Sigmoid colon (tissue), 7 donors: ENCODE data around the gene TRUB2. TPM values are rescaled to one million over a fixed set of nuclear protein-coding genes. Genes with fewer than 3 reads are reported as not detected.

Source experiments
- DNase-seq: peaks from one replicate; pipeline ENCODE4 v3.0.0-alpha.2; 2019
- H3K27ac ChIP-seq, 4 donors: fragments of 200-600 bp; sonication (generic); one replicate each; pipeline ENCODE4 v1.5.1; 2016 to 2019; ENCODE audit warnings: mild to moderate bottlenecking in 1 of 4
- H3K27me3 ChIP-seq, 3 donors: fragments of 200-600 bp; sonication (generic); one replicate each; pipeline ENCODE4 v1.5.1; 2019; ENCODE audit warnings: mild to moderate bottlenecking in 1 of 3
- H3K36me3 ChIP-seq, 4 donors: fragments of 200-600 bp; sonication (generic); one replicate each; pipeline ENCODE4 v1.5.1; 2016 to 2019
- H3K4me1 ChIP-seq, 4 donors: fragments of 200-600 bp; sonication (generic); one replicate each; pipeline ENCODE4 v1.5.1; 2017 to 2019
- H3K4me3 ChIP-seq, 4 donors: fragments of 200-600 bp; sonication (generic); one replicate each; pipeline ENCODE4 v1.5.1; 2017 to 2019; ENCODE audit warnings: mild to moderate bottlenecking in 2 of 4, moderate library complexity in 1 of 4
- H3K9me3 ChIP-seq, 4 donors: fragments of 200-600 bp in 3 of 4; sonication (generic) in 3 of 4; one replicate each; pipeline versions ENCODE4 v1.5.1 to v1.6.1; 2013 to 2019
- CTCF ChIP-seq, 4 experiments: fragments of 450-650 bp in 3 of 4; fragments of 200-600 bp in 1 of 4; IDR thresholded peaks; one replicate each; pipeline ENCODE4 v1.5.1; 2016 to 2019; ENCODE audit warnings: antibody characterized with exemption in 4 of 4, mild to moderate bottlenecking in 3 of 4, moderate library complexity in 2 of 4
- EP300 ChIP-seq, 4 donors: sonication (generic); formaldehyde crosslinking; IDR thresholded peaks; one replicate each; pipeline ENCODE4 v1.6.1; 2017; ENCODE audit warnings: antibody characterized with exemption in 4 of 4
- POLR2A ChIP-seq, 2 donors: fragments of 450-650 bp; IDR thresholded peaks; one replicate each; pipeline ENCODE4 v1.6.1; 2016; ENCODE audit warnings: antibody characterized with exemption in 2 of 2, mild to moderate bottlenecking in 2 of 2, moderate library complexity in 2 of 2
- POLR2AphosphoS5 ChIP-seq, 4 donors: sonication (generic); formaldehyde crosslinking; IDR thresholded peaks; one replicate each; pipeline ENCODE4 v1.6.1; 2017; ENCODE audit warnings: antibody characterized with exemption in 4 of 4
- WGBS, 2 donors: extraction: QIAGEN DNeasy Blood & Tissue Kit; methylation state at CpG; one replicate each; pipeline ENCODE4 v1.1.7; 2013; 5-methylcytosine and 5-hydroxymethylcytosine counted together
- intact Hi-C: fragments of 100-400 bp; cut with DNase I; formaldehyde crosslinking; loops from one replicate; pipeline ENCODE4 v1.15.1; 2023
- polyA plus RNA-seq, 3 donors: library from polyadenylated mRNA; stranded (reverse); fragments of 200-250 nt; gene quantifications; one replicate each; pipeline ENCODE4 v1.2.3, GENCODE V29; 2013
- total RNA-seq, 4 donors: library from RNA; depleted of rRNA; stranded (reverse); fragments of >200 nt; gene quantifications; one replicate each; pipeline ENCODE4 v1.1.0, GENCODE V29; 2016
- donor health status: healthy with polysubstance abuse.
- donor health status: Bipolar disorder and iron deficiency.
- donor health status: healthy.

TRUB2 gene
- total and polyA plus RNA-seq, 7 donors = 7.6 to 20.8 (median 14.1) TPM

GRCh38 chr9:128294142-128294541 is 28.1 kb downstream of the TRUB2 start:
- TF ChIP-seq POLR2A (IDR thresholded peaks at IDR 0.05) = no peak
- TF ChIP-seq POLR2AphosphoS5 (IDR thresholded peaks at IDR 0.05) = no peak
- no peak for TF ChIP-seq EP300 (IDR thresholded peaks at IDR 0.05)
- no peak for TF ChIP-seq CTCF (IDR thresholded peaks at IDR 0.05)
- intact Hi-C loops = loop anchor here (2.0 kb wide), 1 partner anchor 47 kb away; the partner anchor contains the start of gene SLC27A4

GRCh38 chr9:128293091-128293490 is 29.2 kb downstream of the TRUB2 start:
- H3K4me3 ChIP-seq = no peak overlapping the region
- H3K9me3 ChIP-seq = no peaks in the 10 kb centered on the region
- intact Hi-C loops = no loop called here
- TF ChIP-seq CTCF (IDR thresholded peaks at IDR 0.05) = no peak
- no peak for TF ChIP-seq POLR2AphosphoS5 (IDR thresholded peaks at IDR 0.05)
- TF ChIP-seq EP300 (IDR thresholded peaks at IDR 0.05) = no peak
- TF ChIP-seq POLR2A (IDR thresholded peaks at IDR 0.05) = no peak
- no peak for DNase-seq
- H3K27ac ChIP-seq = no peak overlapping the region
- 78 to 94% methylated on average over 4 of the region's 4 CpGs for WGBS, 2 donors
- H3K36me3 ChIP-seq = peaks cover 0 to 9% (median 5%) of the 10 kb centered on the region in 4 donors
- H3K27me3 ChIP-seq = no peaks in the 10 kb centered on the region
- H3K4me1 ChIP-seq = no peaks in the 10 kb centered on the region

More at GRCh38 chr9:128294142-128294541, 28.1 kb downstream of the TRUB2 start:
- no peak overlapping the region for H3K27ac ChIP-seq
- WGBS, 2 donors = 82 to 89% methylated on average over 4 of the region's 4 CpGs
- no peaks in the 10 kb centered on the region for H3K4me1 ChIP-seq
- H3K9me3 ChIP-seq = no peaks in the 10 kb centered on the region
- no peaks in the 10 kb centered on the region for H3K27me3 ChIP-seq
- no peak overlapping the region for H3K4me3 ChIP-seq
- H3K36me3 ChIP-seq = peaks cover 0 to under 1% (median 0%) of the 10 kb centered on the region in 4 donors
- no peak for DNase-seq

DNA sequence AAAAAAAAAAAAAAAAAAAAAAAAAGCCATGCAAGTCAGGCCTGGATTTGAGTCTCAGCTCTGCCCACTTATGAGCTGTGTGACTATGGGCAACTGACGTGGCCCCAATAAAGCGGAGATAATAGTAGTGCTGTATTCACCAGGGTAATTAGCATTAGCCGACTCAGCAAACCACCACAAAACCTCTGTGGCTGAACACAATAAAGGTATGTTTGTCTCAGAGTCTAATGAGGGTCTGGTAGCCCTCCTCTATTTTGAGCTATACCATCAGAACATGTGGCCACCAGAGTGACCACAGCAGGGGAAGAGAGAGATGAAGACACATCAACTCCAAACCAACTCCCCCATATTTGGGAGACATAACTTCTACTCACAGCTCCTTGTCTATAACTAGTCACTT is 30.2 kb downstream of the TRUB2 start:
- Histone ChIP-seq H3K27ac (no peak overlapping the region), H3K4me1 (no peaks in the 10 kb centered on the region), H3K27me3 (no peaks in the 10 kb centered on the region), H3K4me3 (no peak overlapping the region), H3K36me3 (peaks cover 0 to 18% (median 5%) of the 10 kb centered on the region in 4 donors), H3K9me3 (no peaks in the 10 kb centered on the region)
- 85 to 87% methylated on average over 3 of the region's 3 CpGs for WGBS, 2 donors
- TF ChIP-seq EP300 (IDR thresholded peaks at IDR 0.05) (no peak), POLR2A (IDR thresholded peaks at IDR 0.05) (no peak), CTCF (IDR thresholded peaks at IDR 0.05) (no peak), POLR2AphosphoS5 (IDR thresholded peaks at IDR 0.05) (no peak)
- no peak for DNase-seq
- intact Hi-C loops = no loop called here

- WGBS, 2 donors = 82 to 87% methylated on average over 11 of the region's 11 CpGs
Measured at GRCh38 chr9:128288273-128289004, 33.8 kb downstream of the TRUB2 start.

More at GRCh38 chr9:128288273-128289004, 33.8 kb downstream of the TRUB2 start:
- Histone ChIP-seq H3K27me3 (no peaks in the 10 kb centered on the region), H3K27ac (no peak overlapping the region), H3K4me3 (no peak overlapping the region), H3K36me3 (peaks cover 0 to 35% (median 11%) of the 10 kb centered on the region in 4 donors), H3K4me1 (peaks cover 0 to 5% (median 0%) of the 10 kb centered on the region in 4 donors), H3K9me3 (no peaks in the 10 kb centered on the region)
- intact Hi-C loops = no loop called here
- DNase-seq = no peak
- no peak for TF ChIP-seq POLR2AphosphoS5 (IDR thresholded peaks at IDR 0.05)
- no peak for TF ChIP-seq POLR2A (IDR thresholded peaks at IDR 0.05)
- no peak for TF ChIP-seq CTCF (IDR thresholded peaks at IDR 0.05)
- no peak for TF ChIP-seq EP300 (IDR thresholded peaks at IDR 0.05)
